Peyer's patch (tissue), 4 donors: ENCODE data around the gene GALR2. TPM values are rescaled to one million over a fixed set of nuclear protein-coding genes. Genes with fewer than 3 reads are reported as not detected.
A peak's percentile ranks its signal among the peaks of the same experiment; 100 is the strongest.

Source experiments
- DNase-seq, 3 donors: peaks; one replicate each; pipeline ENCODE4 v3.0.0-alpha.2; 2017 to 2019
- H3K27ac ChIP-seq, 4 donors: fragments of 200-600 bp; sonication (generic); one replicate each; pipeline ENCODE4 v1.5.1; 2016 to 2019
- H3K27me3 ChIP-seq, 2 donors: fragments of 200-600 bp; sonication (generic); one replicate each; pipeline ENCODE4 v1.5.1; 2019
- H3K36me3 ChIP-seq, 3 donors: fragments of 200-600 bp; sonication (generic); one replicate each; pipeline ENCODE4 v1.5.1; 2016 to 2019
- H3K4me1 ChIP-seq, 4 donors: fragments of 200-600 bp; sonication (generic); one replicate each; pipeline ENCODE4 v1.5.1; 2016 to 2019
- H3K4me3 ChIP-seq, 4 donors: fragments of 200-600 bp; sonication (generic); 1 replicate in 3 of 4; 2 replicates in 1 of 4; pipeline ENCODE4 v1.5.1; 2016 to 2019; ENCODE audit warnings: mild to moderate bottlenecking in 1 of 4
- H3K9me3 ChIP-seq, 4 donors: fragments of 200-600 bp; sonication (generic); one replicate each; pipeline ENCODE4 v1.5.1; 2016 to 2019; ENCODE audit warnings: mild to moderate bottlenecking in 1 of 4
- POLR2A ChIP-seq, 2 donors: fragments of 450-650 bp; IDR thresholded peaks; one replicate each; pipeline ENCODE4 v1.5.1; 2017; ENCODE audit warnings: antibody characterized with exemption in 2 of 2, mild to moderate bottlenecking in 2 of 2, moderate library complexity in 2 of 2
- total RNA-seq, 4 donors: library from RNA; depleted of rRNA; stranded (reverse); fragments of >200 nt; gene quantifications; one replicate each; pipeline ENCODE4 v1.1.0, GENCODE V29; 2016
- TF ChIP-seq, protein P1 (sequence below), 6 experiments: fragments of 450-650 bp in 4 of 6; fragments of 200-600 bp in 2 of 6; sonication (generic) in 1 of 6; IDR thresholded peaks; one replicate each; pipeline ENCODE4 v1.5.1; 2017 to 2019; ENCODE audit warnings: antibody characterized with exemption in 6 of 6, mild to moderate bottlenecking in 3 of 6, moderate library complexity in 1 of 6

GALR2 gene
- total RNA-seq, 4 donors from 2014 or later = 0.95 TPM; not detected in 3

DNA sequence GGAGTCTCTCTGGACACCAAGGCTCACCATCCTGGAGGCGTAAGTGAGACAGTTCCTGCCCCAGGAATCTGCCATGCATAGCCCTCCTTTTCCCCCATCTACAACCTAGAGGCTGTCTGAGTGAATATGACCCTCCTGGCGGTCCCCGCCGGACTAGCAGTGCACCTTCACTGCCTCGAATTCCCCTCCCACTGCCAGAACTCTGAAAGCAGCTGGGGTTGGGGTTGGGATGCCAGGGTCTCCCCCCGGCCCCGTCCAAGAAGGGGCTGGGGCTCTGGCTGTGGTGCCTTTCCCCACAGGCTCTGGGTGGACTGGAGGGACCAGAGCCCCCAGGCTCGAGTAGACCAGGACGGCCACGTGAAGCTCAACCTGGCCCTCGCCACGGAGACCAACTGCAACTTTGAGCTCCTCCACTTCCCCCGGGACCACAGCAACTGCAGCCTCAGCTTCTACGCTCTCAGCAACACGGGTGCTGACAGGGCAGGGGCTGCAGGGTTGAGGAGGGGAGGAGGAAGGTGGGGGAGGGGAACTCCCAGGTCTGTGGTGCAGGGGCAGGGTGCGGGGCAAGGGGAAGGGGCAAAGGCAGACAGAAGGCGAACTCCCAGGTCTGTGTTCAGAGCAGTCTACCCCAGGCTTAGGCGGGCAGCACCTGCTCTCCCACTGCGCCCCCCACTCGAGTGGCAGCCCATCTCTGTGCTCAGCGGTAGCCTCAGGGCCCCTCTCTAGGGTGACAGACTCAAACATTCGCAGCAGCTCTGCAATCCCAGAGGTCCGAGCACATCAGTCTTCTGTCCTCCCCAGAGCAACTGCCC, 5.6 kb downstream of the GALR2 start:
- H3K4me3 ChIP-seq = no peak overlapping the region
- peaks cover 0 to 32% (median 10%) of the 10 kb centered on the region in 4 donors for H3K4me1 ChIP-seq
- H3K9me3 ChIP-seq = no peaks in the 10 kb centered on the region
- H3K27ac ChIP-seq = no peak overlapping the region
- peak in 1 of 3 donors; percentile 48 for DNase-seq
- TF ChIP-seq POLR2A (IDR thresholded peaks at IDR 0.05) = no peak
- TF ChIP-seq, protein P1, sequence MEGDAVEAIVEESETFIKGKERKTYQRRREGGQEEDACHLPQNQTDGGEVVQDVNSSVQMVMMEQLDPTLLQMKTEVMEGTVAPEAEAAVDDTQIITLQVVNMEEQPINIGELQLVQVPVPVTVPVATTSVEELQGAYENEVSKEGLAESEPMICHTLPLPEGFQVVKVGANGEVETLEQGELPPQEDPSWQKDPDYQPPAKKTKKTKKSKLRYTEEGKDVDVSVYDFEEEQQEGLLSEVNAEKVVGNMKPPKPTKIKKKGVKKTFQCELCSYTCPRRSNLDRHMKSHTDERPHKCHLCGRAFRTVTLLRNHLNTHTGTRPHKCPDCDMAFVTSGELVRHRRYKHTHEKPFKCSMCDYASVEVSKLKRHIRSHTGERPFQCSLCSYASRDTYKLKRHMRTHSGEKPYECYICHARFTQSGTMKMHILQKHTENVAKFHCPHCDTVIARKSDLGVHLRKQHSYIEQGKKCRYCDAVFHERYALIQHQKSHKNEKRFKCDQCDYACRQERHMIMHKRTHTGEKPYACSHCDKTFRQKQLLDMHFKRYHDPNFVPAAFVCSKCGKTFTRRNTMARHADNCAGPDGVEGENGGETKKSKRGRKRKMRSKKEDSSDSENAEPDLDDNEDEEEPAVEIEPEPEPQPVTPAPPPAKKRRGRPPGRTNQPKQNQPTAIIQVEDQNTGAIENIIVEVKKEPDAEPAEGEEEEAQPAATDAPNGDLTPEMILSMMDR (IDR thresholded peaks at IDR 0.05) = no peak
- H3K27me3 ChIP-seq = peaks cover 0 to 34% of the 10 kb centered on the region in 2 donors
- peaks cover 0 to 29% (median 0%) of the 10 kb centered on the region in 3 donors for H3K36me3 ChIP-seq

DNA sequence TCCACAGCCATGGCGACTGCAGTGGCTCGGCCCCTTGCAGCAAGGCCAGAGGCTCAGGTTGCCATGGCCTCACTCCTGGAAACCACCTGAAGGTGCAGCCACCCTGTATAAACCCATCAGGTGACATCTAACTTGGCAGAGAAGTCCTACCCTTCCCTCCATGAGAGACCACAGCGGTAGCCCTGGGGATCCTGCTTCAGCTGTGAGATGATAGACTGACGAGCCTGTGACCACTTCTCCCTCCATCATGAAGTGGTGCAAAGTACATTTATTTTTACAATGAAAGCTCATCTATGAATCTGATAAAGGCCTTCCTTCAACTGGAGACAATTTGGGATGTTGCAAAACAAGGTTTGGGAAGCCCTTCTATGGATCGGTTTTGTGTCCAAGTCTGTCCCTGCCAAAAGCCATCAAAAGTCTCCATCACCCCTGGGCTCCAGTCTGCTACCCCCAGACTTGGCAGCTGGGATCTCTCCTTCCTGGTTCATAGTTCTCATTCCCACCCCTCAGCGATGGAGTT, 6.2 kb downstream of the GALR2 start:
- no peaks in the 10 kb centered on the region for H3K9me3 ChIP-seq
- no peak overlapping the region for H3K27ac ChIP-seq
- peak in 1 of 3 donors; percentile 46 for DNase-seq
- peaks cover 0 to 25% (median 8%) of the 10 kb centered on the region in 4 donors for H3K4me1 ChIP-seq
- no peak overlapping the region for H3K4me3 ChIP-seq
- peaks cover 0 to 27% of the 10 kb centered on the region in 2 donors for H3K27me3 ChIP-seq
- H3K36me3 ChIP-seq = peaks cover 0 to 36% (median 0%) of the 10 kb centered on the region in 3 donors
- TF ChIP-seq, protein P1 (IDR thresholded peaks at IDR 0.05) = no peak
- no peak for TF ChIP-seq POLR2A (IDR thresholded peaks at IDR 0.05)

DNA sequence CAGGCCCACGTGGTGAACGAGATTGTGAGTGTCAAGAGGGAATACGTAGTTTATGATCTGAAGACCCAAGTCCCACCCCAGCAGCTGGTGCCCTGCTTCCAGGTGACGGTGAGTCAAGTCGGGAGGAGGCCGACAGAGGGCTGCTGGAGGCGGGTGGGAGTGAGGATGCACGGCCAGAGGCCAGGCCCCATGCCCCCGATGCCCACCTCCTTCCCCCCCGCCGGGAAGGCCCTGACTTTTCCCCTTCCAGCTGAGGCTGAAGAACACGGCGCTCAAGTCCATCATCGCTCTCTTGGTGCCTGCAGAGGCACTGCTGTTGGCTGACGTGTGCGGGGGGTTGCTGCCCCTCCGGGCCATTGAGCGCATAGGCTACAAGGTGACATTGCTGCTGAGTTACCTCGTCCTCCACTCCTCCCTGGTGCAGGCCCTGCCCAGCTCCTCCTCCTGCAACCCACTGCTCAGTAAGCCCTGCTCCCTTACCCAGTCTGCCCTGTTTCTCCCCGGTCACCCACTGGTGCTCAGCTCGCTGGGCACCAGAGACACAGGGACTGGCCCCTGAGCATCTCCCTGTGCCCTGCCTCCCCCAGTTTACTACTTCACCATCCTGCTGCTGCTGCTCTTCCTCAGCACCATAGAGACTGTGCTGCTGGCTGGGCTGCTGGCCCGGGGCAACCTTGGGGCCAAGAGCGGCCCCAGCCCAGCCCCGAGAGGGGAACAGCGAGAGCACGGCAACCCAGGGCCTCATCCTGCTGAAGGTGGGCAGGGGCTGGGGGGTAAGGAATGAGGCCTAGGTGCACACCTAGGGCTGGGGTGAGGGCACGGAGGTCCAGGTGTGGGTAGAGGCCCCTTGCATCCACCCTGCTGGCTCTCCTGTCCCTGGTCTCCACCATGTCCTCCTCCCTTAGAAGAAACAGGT, 7.0 kb downstream of the GALR2 start:
- peaks cover 0 to 20% of the 10 kb centered on the region in 2 donors for H3K27me3 ChIP-seq
- H3K9me3 ChIP-seq = no peaks in the 10 kb centered on the region
- no peak for TF ChIP-seq POLR2A (IDR thresholded peaks at IDR 0.05)
- TF ChIP-seq, protein P1 (IDR thresholded peaks at IDR 0.05) = no peak
- no peak overlapping the region for H3K4me3 ChIP-seq
- no peak overlapping the region for H3K27ac ChIP-seq
- peaks cover 0 to 18% (median 4%) of the 10 kb centered on the region in 4 donors for H3K4me1 ChIP-seq
- DNase-seq = no peak
- H3K36me3 ChIP-seq = peaks cover 0 to 43% (median 0%) of the 10 kb centered on the region in 3 donors

DNA sequence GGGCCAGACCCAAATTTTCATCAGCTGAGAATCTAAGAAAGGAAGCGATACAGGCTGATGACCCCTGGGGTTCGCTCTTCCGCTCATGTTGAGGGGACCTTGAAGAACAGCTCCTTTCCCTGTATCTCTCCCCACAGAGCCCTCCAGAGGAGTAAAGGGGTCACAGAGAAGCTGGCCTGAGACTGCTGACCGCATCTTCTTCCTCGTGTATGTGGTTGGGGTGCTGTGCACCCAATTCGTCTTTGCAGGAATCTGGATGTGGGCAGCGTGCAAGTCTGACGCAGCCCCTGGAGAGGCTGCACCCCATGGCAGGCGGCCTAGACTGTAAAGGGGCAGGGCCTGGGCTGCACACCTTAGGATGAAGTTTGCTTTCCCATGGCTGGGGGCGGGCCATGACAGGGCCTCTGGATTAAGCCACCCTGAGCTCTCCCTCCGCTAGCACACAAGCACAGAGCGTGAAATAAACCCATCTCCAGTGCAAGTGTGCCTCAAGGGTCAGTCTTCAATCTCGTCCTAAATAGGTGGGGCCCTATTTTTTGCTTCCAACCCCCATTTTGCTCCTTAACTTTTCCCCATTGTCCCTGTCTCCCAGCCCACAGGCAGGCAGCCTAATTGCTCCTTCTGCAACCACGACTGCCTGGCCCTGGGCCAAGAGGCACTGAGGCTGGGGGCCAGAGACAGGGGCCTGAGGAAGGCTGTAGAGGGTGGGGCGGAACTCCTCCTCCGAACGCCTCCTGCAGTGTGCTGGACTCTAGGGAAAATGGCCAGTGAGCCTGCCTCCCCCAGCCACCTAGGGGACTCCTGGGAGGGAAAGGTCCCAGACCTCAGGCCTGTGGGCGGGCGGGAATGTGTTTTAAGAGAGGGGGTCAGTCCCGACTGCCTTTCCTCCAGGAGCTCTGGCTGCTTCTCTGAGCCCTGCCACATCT, 8.0 kb downstream of the GALR2 start:
- Histone ChIP-seq H3K4me1 (peaks cover 0 to 11% (median 0%) of the 10 kb centered on the region in 4 donors), H3K36me3 (peaks cover 0 to 52% (median 0%) of the 10 kb centered on the region in 3 donors), H3K9me3 (no peaks in the 10 kb centered on the region), H3K27ac (no peak overlapping the region), H3K27me3 (peaks cover 0 to 11% of the 10 kb centered on the region in 2 donors), H3K4me3 (no peak overlapping the region)
- TF ChIP-seq, protein P1 (IDR thresholded peaks at IDR 0.05) = no peak
- no peak for TF ChIP-seq POLR2A (IDR thresholded peaks at IDR 0.05)
- DNase-seq = no peak
